NT2/D1 (cell line): ENCODE measurements around the gene GABBR2.

ENCODE experiments used
- DNase-seq: peaks from one replicate; pipeline ENCODE4 v3.0.0-alpha.2; 2011; ENCODE audit warnings: low read depth, low spot score
- H3K27me3 ChIP-seq: 2 replicates; pipeline ENCODE4 v1.6.0; 2011; ENCODE audit warnings: mild to moderate bottlenecking; ENCODE audit not compliant: insufficient read length, insufficient read depth
- H3K36me3 ChIP-seq: 2 replicates; pipeline ENCODE4 v1.6.1; 2011; ENCODE audit warnings: mild to moderate bottlenecking, low read length, mixed read lengths; ENCODE audit not compliant: insufficient read depth, insufficient read length
- H3K4me1 ChIP-seq: 2 replicates; pipeline ENCODE4 v1.5.1; 2011; ENCODE audit not compliant: insufficient read depth, insufficient read length
- H3K4me3 ChIP-seq: 2 replicates; pipeline ENCODE4 v1.5.1; 2011; ENCODE audit warnings: low read depth; ENCODE audit not compliant: insufficient read length
- H3K9ac ChIP-seq: 2 replicates; pipeline ENCODE4 v1.6.0; 2011; ENCODE audit warnings: low read depth; ENCODE audit not compliant: insufficient read length
- H3K9me3 ChIP-seq: 2 replicates; pipeline ENCODE4 v1.5.1; 2011; ENCODE audit warnings: mild to moderate bottlenecking, low read length; ENCODE audit not compliant: insufficient read depth
- SUZ12 ChIP-seq: IDR thresholded peaks from 2 replicates; pipeline ENCODE4 v1.6.1; 2011; ENCODE audit not compliant: insufficient read length, insufficient read depth; ENCODE audit errors: extremely low read depth
- YY1 ChIP-seq: IDR thresholded peaks from 2 replicates; pipeline ENCODE4 v1.6.1; 2011; ENCODE audit not compliant: insufficient read length, insufficient read depth
- ZNF274 ChIP-seq: IDR thresholded peaks from 2 replicates; pipeline ENCODE4 v1.6.1; 2011; ENCODE audit warnings: mild to moderate bottlenecking, low read depth, low read length

The GABBR2 gene

DNA sequence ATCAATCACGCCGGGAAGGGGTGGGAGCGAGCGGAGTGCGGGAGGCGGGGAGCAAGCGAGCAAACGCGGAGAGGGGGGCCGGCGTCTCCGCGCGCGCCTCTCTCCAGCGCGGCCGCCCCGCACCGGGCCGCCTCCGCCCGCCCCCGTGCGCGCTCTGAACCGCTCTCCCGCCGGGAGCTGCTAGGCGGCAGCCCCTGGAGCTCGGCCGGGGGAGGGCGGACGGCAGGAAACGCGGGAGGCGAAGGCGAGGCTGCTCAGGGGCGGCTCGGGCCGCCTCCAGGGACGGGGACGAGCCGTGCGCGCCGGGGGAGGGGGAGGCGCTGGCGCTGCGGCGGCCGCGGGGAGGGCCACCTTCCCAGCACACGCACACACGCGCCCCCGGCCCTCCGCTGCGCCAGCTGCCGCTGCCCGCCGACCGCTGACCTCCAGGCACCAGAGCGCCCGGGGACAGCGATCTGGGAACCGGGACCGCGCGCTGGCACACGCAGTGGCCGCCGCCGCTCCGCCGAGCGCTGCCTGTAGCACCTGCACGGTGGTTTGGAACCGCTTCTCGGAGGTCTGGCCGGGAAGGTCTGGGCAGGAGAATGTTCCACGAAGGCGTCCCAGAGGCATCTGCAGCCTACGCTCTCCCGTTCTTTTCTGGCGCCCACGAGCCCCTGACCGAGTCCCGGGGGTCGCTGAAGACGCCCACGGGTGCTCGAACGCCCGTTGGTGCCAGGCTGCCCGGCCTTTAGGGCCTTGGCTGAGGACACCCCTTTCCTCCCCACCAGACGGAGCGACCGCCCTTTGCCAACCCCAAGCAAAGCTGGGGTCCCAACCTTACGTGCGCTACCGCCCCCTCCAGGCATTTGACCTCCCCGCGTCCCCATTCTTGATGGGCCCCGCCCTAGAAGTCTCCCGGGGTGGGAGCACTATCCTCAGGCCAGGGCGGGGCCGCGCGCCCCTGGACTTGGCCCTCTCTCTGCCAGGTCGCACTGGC, at the start of gene GABBR2:
Gene GABBR2, minus strand, starts transcription at position 3 of the 979 bp plus-strand sequence. CDS start 198 bp downstream, outside the sequence.
- no peak for TF ChIP-seq YY1
- no peaks in the 10 kb centered on the region for H3K9me3 ChIP-seq
- no peak for DNase-seq
- H3K27me3 ChIP-seq, result peaks cover 85% of the 10 kb centered on the region
- no peaks in the 10 kb centered on the region for H3K36me3 ChIP-seq
- H3K4me3 ChIP-seq, result peak within 1 kb of the TSS; percentile 41
- H3K4me1 ChIP-seq, result peaks cover 4% of the 10 kb centered on the region
- H3K9ac ChIP-seq, result peak within 1 kb of the TSS; percentile 53

DNA sequence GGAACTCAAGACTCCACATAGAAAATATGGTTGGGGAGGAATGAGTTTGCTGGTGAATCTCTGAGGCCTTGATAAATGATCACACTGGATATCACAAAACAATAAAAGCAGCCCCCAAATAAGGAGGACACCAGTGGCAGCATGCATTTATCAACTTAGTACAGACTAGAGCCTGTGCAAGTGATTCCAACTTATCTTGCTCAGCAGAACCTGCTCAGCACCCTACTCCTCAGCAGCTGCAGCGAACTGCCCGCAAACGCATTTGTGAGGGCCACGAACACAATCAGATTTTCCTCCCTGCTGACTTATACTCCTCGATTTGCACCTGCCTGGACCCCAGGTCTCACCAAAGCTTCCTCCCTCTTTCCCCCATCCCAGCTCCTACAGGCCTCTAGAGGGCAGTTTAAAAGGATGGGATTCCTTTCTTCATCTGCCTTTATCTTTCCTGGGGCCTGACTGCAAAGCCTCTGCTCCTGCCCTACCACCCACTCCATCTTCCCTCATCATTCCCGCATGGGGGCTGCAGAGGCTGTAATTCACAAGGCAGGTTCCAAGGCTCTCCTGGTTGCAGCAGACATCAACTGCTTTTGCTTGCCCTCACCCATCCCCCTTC, 46.4 kb upstream of the GABBR2 start:
- Histone ChIP-seq H3K36me3 (peaks cover 52% of the 10 kb centered on the region), H3K9ac (no peak overlapping the region)

DNA sequence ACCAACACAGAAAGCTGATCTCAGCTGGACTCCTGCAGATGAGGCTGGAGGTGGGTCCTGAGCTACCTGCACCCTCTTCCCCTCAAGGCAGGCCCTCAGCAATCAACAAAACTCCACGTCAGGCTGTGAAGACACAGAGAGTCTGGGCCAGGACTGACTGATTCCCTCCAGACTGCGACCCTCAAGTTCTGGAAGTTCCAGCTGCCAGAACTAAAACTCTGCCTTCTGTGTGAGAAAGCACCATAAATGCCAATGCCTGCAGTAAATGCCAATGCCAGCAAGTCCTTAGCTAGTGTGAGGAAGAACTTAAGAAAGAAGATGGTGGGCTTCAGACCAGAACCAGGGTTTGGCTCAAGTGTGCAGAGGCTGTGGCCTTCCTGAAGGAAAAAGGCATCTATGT, 42.5 kb upstream of the GABBR2 start:
- H3K9ac ChIP-seq, result no peak overlapping the region
- DNase-seq, result no peak
- peaks cover 3% of the 10 kb centered on the region for H3K4me1 ChIP-seq
- no peak overlapping the region for H3K4me3 ChIP-seq
- no peaks in the 10 kb centered on the region for H3K9me3 ChIP-seq
- TF ChIP-seq SUZ12 (no peak), ZNF274 (no peak), YY1 (no peak)
- no peaks in the 10 kb centered on the region for H3K27me3 ChIP-seq
- peaks cover 63% of the 10 kb centered on the region for H3K36me3 ChIP-seq

More for the DNA sequence above, 46.4 kb upstream of the GABBR2 start:
- TF ChIP-seq ZNF274 (no peak), YY1 (no peak), SUZ12 (no peak)
- Histone ChIP-seq H3K4me3 (no peak overlapping the region), H3K4me1 (no peaks in the 10 kb centered on the region), H3K9me3 (peaks cover 18% of the 10 kb centered on the region), H3K27me3 (no peaks in the 10 kb centered on the region)
- DNase-seq, result no peak

DNA sequence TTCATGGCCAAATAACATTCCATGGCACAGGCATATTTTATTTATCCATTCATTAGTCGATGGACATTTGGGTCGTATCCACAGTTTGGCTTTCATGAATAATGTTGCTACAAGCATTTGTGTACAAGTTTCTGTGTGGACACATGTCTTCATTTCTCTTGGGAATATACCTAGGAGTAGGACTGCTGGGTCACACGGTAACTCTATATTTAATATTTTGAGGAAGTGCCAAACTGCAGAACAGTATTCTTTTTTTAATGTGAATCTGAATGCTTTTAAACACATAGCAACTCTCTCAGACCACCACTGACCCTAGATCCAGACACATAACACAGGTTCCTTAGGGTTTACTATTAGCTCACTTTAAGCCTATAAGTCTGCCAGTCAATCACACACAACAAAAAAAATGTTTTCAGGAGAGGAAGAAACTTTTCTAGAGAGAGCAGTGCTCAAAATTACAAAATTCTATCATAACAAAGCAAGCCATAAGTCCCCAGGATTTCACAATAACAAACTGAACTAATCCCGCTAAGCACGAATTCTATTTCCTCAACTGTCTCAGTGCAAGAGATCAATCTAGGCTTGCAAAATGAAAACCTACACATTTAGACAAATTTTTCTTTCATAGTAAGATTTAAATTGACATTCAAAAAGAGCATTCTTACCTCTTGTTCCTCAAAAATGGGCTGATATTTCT, 41.8 kb upstream of the GABBR2 start:
- H3K4me1 ChIP-seq, result peaks cover 3% of the 10 kb centered on the region
- H3K36me3 ChIP-seq, result peaks cover 62% of the 10 kb centered on the region
- DNase-seq, result no peak
- H3K9me3 ChIP-seq, result no peaks in the 10 kb centered on the region
- H3K27me3 ChIP-seq, result no peaks in the 10 kb centered on the region
- no peak overlapping the region for H3K4me3 ChIP-seq
- no peak overlapping the region for H3K9ac ChIP-seq
- TF ChIP-seq SUZ12, result no peak
- TF ChIP-seq YY1, result no peak
- TF ChIP-seq ZNF274, result no peak

DNA sequence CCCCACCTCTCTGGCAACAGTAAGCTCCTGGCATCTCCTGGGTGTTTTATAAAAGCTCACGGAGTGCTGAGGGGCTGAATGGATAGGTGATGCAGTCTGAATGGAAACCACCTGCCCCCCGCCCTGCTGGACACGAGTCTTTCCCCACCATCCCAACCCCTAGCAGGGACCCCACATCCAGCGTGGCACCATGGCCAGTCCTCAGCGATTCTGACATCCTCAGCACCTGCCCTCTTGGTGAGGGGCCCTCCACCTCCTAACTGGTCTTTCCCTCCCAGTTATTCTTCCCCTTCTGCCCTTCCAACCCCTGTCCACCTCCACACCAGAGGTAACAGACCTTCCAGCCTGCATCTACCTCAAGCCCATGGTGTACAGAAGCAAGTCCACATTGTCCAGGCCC, 38.7 kb upstream of the GABBR2 start:
- no peak for TF ChIP-seq ZNF274
- TF ChIP-seq YY1, result no peak
- TF ChIP-seq SUZ12, result no peak
- no peak overlapping the region for H3K9ac ChIP-seq
- H3K36me3 ChIP-seq, result peaks cover 58% of the 10 kb centered on the region
- peaks cover 3% of the 10 kb centered on the region for H3K4me1 ChIP-seq
- H3K27me3 ChIP-seq, result no peaks in the 10 kb centered on the region
- DNase-seq, result no peak
- H3K9me3 ChIP-seq, result no peaks in the 10 kb centered on the region
- H3K4me3 ChIP-seq, result no peak overlapping the region

DNA sequence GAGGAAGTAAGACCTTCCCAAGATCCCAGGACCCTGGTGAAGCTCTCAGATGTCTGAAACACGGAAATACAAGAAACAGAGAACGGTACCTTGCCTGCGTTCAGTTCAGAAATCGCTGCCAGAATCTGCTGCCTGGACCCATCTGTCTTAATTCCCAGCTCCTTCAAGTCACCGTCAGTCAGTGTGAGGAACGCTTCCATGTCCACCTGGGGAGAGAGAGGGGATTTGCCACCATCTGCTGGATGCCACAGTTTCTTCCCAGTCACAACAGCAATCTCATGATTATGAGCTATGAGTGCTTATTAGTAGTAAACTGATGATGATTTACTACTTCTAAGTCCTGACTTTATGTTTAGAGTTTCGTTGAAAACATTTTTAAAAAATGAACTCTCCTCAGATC, 36.7 kb upstream of the GABBR2 start:
- Histone ChIP-seq H3K27me3 (no peaks in the 10 kb centered on the region), H3K4me1 (peaks cover 3% of the 10 kb centered on the region), H3K9ac (no peak overlapping the region), H3K36me3 (peaks cover 53% of the 10 kb centered on the region), H3K4me3 (no peak overlapping the region), H3K9me3 (no peaks in the 10 kb centered on the region)
- DNase-seq, result no peak
- TF ChIP-seq ZNF274, result no peak
- no peak for TF ChIP-seq SUZ12
- TF ChIP-seq YY1, result no peak
